ENCODE results near the gene A1CF.
"Not testable (repeated sequence)": the region's sequence is repeated elsewhere in the genome, so short reads cannot be mapped to it uniquely, and the experiment has no call there.

The A1CF gene

GRCh38 chr10:50782017-50782416 lies 103.4 kb downstream of the A1CF start:
- DNase-seq: not testable (repeated sequence)

- not testable (repeated sequence) for DNase-seq
Observed at GRCh38 chr10:50780036-50780435, 105.4 kb downstream of the A1CF start.

GRCh38 chr10:50774868-50775267 lies 110.6 kb downstream of the A1CF start:
- not testable (repeated sequence) for DNase-seq

GRCh38 chr10:50772042-50772441 lies 113.4 kb downstream of the A1CF start:
- DNase-seq: not testable (repeated sequence)

GRCh38 chr10:50766774-50767513 lies 118.5 kb downstream of the A1CF start:
- not testable (repeated sequence) for DNase-seq

Measured in activated effector memory CD4-positive, alpha-beta T cell treated with anti-CD3 and anti-CD28 coated beads, Interleukin-2, amount 50 U/mL, for 16 hours (primary cell).